Esophagus squamous epithelium (tissue), 4 donors: ENCODE measurements around the gene SLC6A17.

Experiments
- CTCF ChIP-seq, 6 experiments: fragments of 450-650 bp in 4 of 6; fragments of 200-600 bp in 2 of 6; sonication (generic) in 2 of 6; IDR thresholded peaks; one replicate each; pipeline ENCODE4 v1.5.1; 2016 to 2019; ENCODE audit warnings: antibody characterized with exemption in 6 of 6, mild to moderate bottlenecking in 4 of 6, moderate library complexity in 4 of 6
- POLR2A ChIP-seq, 4 donors: fragments of 450-650 bp; IDR thresholded peaks; one replicate each; pipeline ENCODE4 v1.6.1; 2017; ENCODE audit warnings: antibody characterized with exemption in 4 of 4, mild to moderate bottlenecking in 4 of 4, moderate library complexity in 3 of 4

- TF ChIP-seq CTCF (IDR thresholded peaks at IDR 0.05) (no peak), POLR2A (IDR thresholded peaks at IDR 0.05) (no peak)
These were observed 37.8 kb downstream of the SLC6A17 start for GRCh38 chr1:110188035-110188618.
